Endothelial cell (in vitro differentiated cells): ENCODE measurements around the gene E2F2. TPM values are rescaled to one million over a fixed set of nuclear protein-coding genes. Genes with fewer than 3 reads are reported as not detected.

ENCODE experiments used
- DNase-seq: peaks from one replicate; pipeline ENCODE4 v3.0.0; 2021; ENCODE audit warnings: low spot score
- H3K27ac Mint-ChIP-seq: one replicate; pipeline ENCODE4 v1.8.0; 2021; ENCODE audit warnings: mixed read lengths, inconsistent platforms; ENCODE audit not compliant: unreplicated experiment
- H3K27me3 Mint-ChIP-seq: one replicate; pipeline ENCODE4 v1.8.0; 2021; ENCODE audit warnings: mild to moderate bottlenecking, moderate library complexity, mixed read lengths, inconsistent platforms; ENCODE audit not compliant: unreplicated experiment
- H3K36me3 Mint-ChIP-seq: one replicate; pipeline ENCODE4 v1.8.0; 2021; ENCODE audit warnings: mild to moderate bottlenecking, low read depth, mixed read lengths, inconsistent platforms; ENCODE audit not compliant: unreplicated experiment
- H3K4me1 Mint-ChIP-seq: one replicate; pipeline ENCODE4 v1.8.0; 2021; ENCODE audit warnings: mild to moderate bottlenecking, mixed read lengths, inconsistent platforms; ENCODE audit not compliant: unreplicated experiment
- H3K4me3 Mint-ChIP-seq: one replicate; pipeline ENCODE4 v1.8.0; 2021; ENCODE audit warnings: mild to moderate bottlenecking, mixed read lengths, inconsistent platforms; ENCODE audit not compliant: unreplicated experiment
- H3K9me3 Mint-ChIP-seq: one replicate; pipeline ENCODE4 v1.8.0; 2021; ENCODE audit warnings: mixed read lengths, inconsistent platforms; ENCODE audit not compliant: unreplicated experiment
- CTCF ChIP-seq: fragments of 200-600 bp; sonication (generic); IDR thresholded peaks from one replicate; pipeline ENCODE4 v1.5.0; 2021; ENCODE audit warnings: antibody characterized with exemption; ENCODE audit not compliant: unreplicated experiment
- total RNA-seq: library from RNA; stranded (reverse); fragmentation: NEBNext Ultra II Directional; extraction: Animal tissue kit (Norgen Biotek cat#: 25700); gene quantifications from one replicate; pipeline ENCODE4 v1.2.1, GENCODE V29; 2021; ENCODE audit not compliant: unreplicated experiment

The E2F2 gene
- total RNA-seq, 1 donor from 2014 or later: 0.69 TPM

- Mint-ChIP-seq H3K36me3 (no peaks in the 10 kb centered on the region), H3K27me3 (peaks cover 5% of the 10 kb centered on the region), H3K9me3 (no peaks in the 10 kb centered on the region), H3K4me3 (peak overlapping the region; percentile 59), H3K27ac (no peak overlapping the region), H3K4me1 (peaks cover 12% of the 10 kb centered on the region)
- TF ChIP-seq CTCF: no peak
- DNase-seq: no peak
Measured at GRCh38 chr1:23481904-23482303, 49.1 kb downstream of the E2F2 start.

- Mint-ChIP-seq H3K9me3 (no peaks in the 10 kb centered on the region), H3K4me1 (peaks cover 12% of the 10 kb centered on the region), H3K36me3 (no peaks in the 10 kb centered on the region), H3K27ac (no peak overlapping the region), H3K4me3 (no peak overlapping the region), H3K27me3 (peaks cover 3% of the 10 kb centered on the region)
- DNase-seq: no peak
- no peak for TF ChIP-seq CTCF
Measured at GRCh38 chr1:23481026-23481597, 49.9 kb downstream of the E2F2 start.

GRCh38 chr1:23480187-23481025 lies 50.6 kb downstream of the E2F2 start:
- Mint-ChIP-seq H3K9me3 (no peaks in the 10 kb centered on the region), H3K27me3 (peaks cover 3% of the 10 kb centered on the region), H3K27ac (no peak overlapping the region), H3K4me3 (no peak overlapping the region), H3K36me3 (no peaks in the 10 kb centered on the region), H3K4me1 (peaks cover 12% of the 10 kb centered on the region)
- DNase-seq: no peak
- no peak for TF ChIP-seq CTCF

GRCh38 chr1:23479666-23479941 lies 51.4 kb downstream of the E2F2 start:
- H3K27me3 Mint-ChIP-seq: no peaks in the 10 kb centered on the region
- no peaks in the 10 kb centered on the region for H3K9me3 Mint-ChIP-seq
- no peak for DNase-seq
- H3K36me3 Mint-ChIP-seq: no peaks in the 10 kb centered on the region
- peaks cover 10% of the 10 kb centered on the region for H3K4me1 Mint-ChIP-seq
- no peak overlapping the region for H3K4me3 Mint-ChIP-seq
- H3K27ac Mint-ChIP-seq: no peak overlapping the region
- no peak for TF ChIP-seq CTCF
